ENCODE data around the gene ENHO. TPM values are rescaled to one million over a fixed set of nuclear protein-coding genes. Genes with fewer than 3 reads are reported as not detected.
"Not testable (repeated sequence)": the region's sequence is repeated elsewhere in the genome, so short reads cannot be mapped to it uniquely, and the experiment has no call there.

Gene ENHO
- total RNA-seq, 2 donors from 2014 or later: 0.56 to 0.60 TPM

DNA sequence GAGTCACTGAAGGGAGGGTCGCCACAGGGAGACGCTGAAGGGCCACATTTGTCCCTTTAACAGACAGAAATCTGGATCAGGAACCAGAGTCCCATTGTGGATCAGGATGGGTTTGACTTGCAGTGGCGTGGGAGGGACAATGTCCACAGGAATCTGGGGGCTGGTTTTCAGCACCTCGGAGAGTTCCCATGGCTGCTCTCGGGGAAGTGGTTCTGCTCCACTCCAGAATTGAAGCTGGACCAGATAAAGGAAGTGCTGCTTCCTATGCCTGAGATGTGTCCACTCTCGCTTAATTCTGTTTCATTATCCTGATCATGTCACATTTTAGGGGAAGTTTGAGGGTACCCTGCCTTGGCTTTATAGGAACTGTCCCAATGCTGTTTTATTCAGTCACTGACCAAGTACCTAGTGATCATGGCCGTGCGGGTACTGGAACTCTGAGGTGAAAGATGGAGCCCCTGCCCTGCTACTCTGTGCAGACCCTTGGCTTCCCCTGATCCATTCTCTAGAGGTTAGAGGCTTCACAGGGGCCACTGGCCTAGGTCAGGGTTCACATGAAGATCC is 28.7 kb downstream of the ENHO start:
- intact Hi-C loops (cut with DNase I): no loop called here
- ATAC-seq (peak; percentile 72 to 73), DNase-seq (peak; percentile 65)

DNA sequence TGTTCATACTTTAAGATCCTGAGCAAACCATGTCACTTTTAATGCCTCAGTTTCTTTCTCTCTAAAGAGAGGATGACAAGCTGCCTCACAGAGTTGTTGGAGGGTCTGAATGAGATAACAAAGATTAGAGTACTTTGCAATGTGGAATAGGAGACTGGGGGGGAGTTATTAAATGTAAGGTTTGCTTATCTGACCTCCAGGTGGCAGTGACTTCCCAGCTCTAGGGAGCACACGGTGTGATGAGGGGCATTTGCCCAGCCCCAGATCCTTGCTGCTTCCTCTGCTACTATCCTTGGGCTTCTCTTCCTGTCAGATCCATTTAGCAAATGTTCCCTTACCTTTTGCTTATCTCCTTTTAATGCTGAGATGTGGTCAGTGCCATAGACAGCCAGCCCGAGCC is 30.7 kb downstream of the ENHO start:
- no peak for DNase-seq
- intact Hi-C loops (cut with DNase I): no loop called here
- ATAC-seq: no peak

DNA sequence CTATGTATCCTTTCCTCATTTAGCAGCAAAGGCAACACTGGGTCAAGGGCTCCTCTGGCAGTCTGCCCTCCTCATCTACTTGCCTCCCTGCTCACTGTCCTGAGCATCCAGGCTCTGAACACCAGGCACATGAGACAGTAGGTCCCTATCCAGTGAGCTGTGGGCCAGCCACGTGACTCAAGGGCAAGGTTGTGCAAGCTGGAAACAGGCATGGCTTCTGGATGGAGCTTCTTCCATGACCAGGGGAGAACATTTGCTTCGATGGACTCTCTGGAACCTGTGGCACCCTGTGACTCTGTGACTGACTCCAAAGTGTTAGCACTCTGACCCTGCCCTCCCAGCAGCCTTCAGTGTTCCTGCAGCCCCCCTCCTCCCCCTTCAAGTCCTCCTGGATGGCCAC is 31.2 kb downstream of the ENHO start:
- ATAC-seq: no peak
- intact Hi-C loops (cut with DNase I): no loop called here
- DNase-seq: no peak

DNA sequence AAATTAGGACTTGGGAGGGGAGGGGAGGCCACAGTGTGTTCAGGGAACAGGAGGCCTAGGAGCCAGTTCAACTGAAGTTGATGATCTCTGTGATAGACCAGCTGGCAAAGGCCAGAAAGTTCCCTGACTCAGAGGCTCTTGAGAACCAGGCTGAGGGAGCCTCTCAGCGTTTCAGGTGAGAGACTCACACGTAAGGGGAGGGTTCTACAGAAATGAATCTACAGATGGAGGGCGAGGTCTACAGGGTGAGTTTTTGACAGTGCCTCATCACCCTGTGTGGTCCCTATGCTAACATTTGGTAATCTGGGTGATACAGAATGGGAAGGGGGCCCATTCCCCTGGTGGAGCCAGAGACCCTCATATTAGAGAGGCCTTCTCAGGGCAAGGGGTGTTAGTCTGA is 32.0 kb downstream of the ENHO start:
- ATAC-seq: no peak
- no peak for DNase-seq
- intact Hi-C loops (cut with DNase I): no loop called here

DNA sequence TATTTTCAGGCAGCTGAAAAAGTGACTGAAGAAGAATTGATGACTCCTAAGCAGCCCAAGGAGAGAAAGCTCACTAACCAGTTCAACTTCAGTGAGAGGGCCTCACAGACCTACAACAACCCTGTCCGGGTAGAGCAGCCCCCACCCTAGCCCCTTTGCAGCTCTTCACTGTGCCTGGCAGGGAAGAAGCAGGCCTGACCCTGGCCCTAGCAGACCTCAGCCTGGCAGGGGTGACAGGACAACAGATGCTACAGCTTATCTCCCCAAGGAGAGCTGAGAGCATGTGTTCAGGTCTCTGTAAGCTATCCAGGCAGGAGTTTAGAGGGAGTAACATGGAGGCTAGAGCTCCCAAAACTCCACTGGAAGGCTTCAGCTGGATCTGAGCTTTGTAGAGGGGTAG is 32.4 kb downstream of the ENHO start:
- DNase-seq: no peak
- no peak for ATAC-seq
- intact Hi-C loops (cut with DNase I): no loop called here

DNA sequence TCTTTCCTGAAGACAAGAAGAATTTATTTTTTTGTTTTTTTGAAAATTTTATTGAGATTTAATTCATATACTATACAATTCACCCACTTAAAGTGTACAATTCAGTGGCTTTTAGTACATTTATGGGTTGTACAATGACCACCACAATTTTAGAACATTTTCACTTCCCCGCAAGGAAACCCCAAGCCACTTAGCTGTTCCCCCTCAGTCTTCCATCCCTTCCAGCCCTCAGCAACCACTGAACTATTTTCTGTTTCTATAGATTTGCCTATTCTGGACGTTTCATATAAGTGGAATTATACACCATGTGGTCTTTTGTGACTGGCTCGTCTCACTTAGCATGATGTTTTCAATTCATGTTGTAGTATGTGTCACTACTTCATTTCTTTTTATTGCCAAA is 36.2 kb downstream of the ENHO start:
- DNase-seq: no peak
- intact Hi-C loops (cut with DNase I): no loop called here
- ATAC-seq: no peak

DNA sequence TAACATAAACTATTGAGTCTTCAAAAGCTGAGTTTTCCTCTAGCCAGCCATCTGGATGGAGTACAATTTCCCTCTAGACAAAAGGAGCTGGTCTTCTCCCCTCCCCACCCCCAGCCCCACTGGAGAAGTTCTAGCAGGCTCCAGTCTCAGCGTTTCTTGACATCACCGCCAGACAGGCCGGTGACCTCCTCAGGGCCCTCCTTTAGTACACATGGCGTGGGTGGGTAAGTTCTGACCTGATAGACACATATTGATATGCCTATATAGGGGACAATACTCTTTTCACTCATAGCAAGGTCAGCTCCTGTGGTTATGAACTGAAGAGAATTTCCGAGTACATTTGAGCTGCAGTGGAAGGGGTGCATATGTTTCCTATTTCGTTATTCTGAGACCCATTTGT is 37.0 kb downstream of the ENHO start:
- ATAC-seq (no peak), DNase-seq (no peak)
- intact Hi-C loops (cut with DNase I): no loop called here

DNA sequence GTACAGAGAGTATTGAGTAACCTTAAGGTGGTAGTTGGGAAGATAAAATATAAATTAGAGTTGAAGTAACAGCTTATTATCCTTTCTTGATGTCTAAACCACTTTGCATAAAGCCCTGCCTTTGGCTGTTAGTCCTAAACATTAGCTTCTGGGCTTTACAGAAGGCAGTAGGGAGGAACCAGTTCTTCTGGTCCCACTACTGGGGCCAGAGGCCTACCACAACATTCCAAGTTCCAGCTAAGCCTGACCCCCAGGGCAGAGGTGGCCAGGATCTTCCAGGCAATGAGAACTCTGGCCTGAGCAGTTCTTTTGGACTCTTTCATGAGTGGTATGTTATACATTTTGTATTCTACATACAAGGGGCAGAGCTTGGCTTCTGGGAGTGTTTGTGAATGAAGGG is 38.1 kb downstream of the ENHO start:
- intact Hi-C loops (cut with DNase I): no loop called here

DNA sequence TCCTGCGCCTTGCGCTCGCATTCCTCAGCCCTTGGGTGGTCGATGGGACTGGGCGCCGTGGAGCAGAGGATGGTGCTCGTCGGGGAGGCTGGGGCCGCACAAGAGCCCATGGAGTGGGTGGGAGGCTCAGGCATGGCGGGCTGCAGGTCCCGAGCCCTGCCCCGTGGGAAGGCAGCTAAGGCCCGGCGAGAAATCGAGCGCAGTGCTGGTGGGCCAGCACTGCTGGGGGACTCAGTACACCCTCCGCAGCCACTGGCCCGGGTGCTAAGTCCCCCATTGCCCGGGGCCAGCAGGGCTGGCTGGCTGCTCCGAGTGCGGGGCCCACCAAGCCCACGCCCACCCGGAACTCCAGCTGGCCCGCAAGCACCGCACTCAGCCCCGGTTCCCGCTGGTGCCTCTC is 40.0 kb downstream of the ENHO start:
- ATAC-seq; intact Hi-C loops (cut with DNase I); DNase-seq: not testable (repeated sequence)

More for the DNA sequence above, 38.1 kb downstream of the ENHO start:
- ATAC-seq (no peak), DNase-seq (no peak)

DNA sequence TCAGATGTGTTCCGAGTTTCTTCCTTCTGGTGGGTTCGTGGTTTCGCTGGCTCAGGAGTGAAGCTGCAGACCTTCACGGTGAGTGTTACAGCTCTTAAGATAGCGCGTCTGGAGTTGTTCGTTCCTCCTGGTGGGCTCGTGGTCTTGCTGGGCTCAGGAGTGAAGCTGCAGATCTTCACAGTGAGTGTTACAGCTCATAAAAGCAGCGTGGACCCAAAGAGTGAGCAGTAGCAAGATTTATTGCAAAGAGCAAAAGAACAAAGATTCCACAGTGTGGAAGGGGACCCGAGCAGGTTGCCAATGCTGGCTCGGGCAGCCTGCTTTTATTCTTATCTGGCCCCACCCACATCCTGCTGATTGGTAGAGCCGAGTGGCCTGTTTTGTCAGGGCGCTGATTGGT is 41.2 kb downstream of the ENHO start:
- ATAC-seq, DNase-seq: not testable (repeated sequence)

DNA sequence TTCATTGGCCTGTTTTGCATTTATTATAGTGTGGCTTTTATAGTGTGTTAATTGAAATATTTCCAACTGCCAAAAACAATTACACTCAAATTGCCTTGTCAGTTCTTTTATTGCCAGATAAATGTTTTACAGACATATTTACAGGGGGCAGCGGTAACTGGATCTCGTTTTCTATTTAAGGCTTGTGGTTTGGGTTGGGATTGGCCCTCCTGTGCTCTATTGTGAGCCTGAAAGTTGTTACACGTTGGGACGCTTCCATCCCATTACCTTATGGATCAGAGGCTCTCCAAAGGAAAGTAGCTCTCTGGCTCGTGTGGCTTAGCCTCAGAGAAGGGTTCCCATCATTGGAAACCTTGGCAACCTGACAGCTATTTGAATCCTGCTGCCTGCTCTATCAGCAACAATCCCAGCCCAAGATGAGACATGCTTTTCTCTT is 43.3 kb downstream of the ENHO start:
- ATAC-seq (no peak), DNase-seq (no peak)
- intact Hi-C loops (cut with DNase I): no loop called here

More for the DNA sequence above, 41.2 kb downstream of the ENHO start:
- intact Hi-C loops (cut with DNase I): not testable (repeated sequence)

DNA sequence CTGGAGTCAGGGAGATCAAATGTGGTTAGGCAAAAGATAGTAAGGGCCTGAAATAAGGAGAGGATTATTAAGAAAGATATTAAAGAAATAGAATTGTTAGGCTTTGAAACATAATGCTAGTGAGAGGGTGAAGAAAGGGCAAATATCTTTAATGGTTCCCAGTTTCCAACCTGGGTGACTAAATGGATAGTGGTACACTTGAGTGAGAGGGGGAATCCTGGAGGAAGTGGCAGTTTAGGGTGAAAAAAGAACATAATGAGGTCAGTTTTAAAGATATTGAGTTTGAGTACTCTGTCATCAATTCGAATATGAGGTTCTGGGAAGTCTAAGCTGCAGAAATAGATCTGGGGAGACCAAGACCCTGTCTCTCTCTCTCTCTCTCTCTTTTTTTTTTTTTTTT is 45.2 kb downstream of the ENHO start:
- intact Hi-C loops (cut with DNase I): no loop called here
- ATAC-seq: no peak
- DNase-seq: no peak

DNA sequence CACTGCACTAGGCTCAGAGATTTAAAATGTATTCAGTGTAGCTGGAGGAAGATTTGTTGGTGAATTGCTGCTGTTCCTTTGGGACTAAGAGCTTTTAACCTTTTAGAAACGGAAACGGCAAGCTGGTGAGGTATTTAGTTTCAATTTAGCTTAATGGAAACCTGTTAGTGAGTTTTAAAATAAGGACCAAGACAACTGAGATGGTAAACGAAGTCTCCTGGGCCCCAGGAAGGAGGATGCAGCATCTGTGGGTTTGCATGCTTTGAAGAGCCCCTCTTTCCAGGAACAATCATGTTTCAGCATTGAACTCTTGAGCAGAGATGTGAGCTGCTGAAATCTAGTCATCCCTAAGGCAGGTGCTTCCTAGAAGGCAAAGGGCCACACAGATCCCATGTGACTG is 47.7 kb downstream of the ENHO start:
- ATAC-seq: no peak
- intact Hi-C loops (cut with DNase I): no loop called here
- DNase-seq: no peak

Other genes with a start within 250 kb of the ENHO start
- under 1 TPM; 0.34 to 0.59 TPM for gene KIF24, start 193.7 kb downstream of the ENHO start, total RNA-seq
- 10 to 100 TPM; 15.8 to 22.4 TPM for gene NUDT2, start 193.4 kb downstream of the ENHO start, total RNA-seq
- gene MYORG, start 146.1 kb downstream of the ENHO start, total RNA-seq: 1 to 10 TPM; 5.5 to 6.0 TPM
- 10 to 100 TPM; 22.7 to 27.9 TPM for gene FAM219A, start 64.4 kb downstream of the ENHO start, total RNA-seq
- under 1 TPM in 1 of 2 donors, not detected in 1; 0.29 TPM for gene DNAI1, start 64.2 kb downstream of the ENHO start, total RNA-seq
- gene CNTFR, start 66.7 kb upstream of the ENHO start, total RNA-seq: 10 to 100 TPM; 21.3 to 45.3 TPM
- 10 to 100 TPM; 20.8 to 27.8 TPM for gene RPP25L, start 89.1 kb upstream of the ENHO start, total RNA-seq
- 100 to 1,000 TPM in 1 of 2 donors, 10 to 100 TPM in 1; 93.6 to 109 TPM for gene DCTN3, start 97.5 kb upstream of the ENHO start, total RNA-seq
- not detected for gene ARID3C, start 106.1 kb upstream of the ENHO start, total RNA-seq
- gene SIGMAR1, start 114.8 kb upstream of the ENHO start, total RNA-seq: 10 to 100 TPM; 31.8 to 33.3 TPM
- gene GALT, start 123.7 kb upstream of the ENHO start, total RNA-seq: 10 to 100 TPM; 36.9 to 37.9 TPM
- gene IL11RA, start 129.2 kb upstream of the ENHO start, total RNA-seq: 10 to 100 TPM; 38.3 to 51.0 TPM
- gene CCL27, start 139.7 kb upstream of the ENHO start, total RNA-seq: not detected
- gene CCL19, start 168.3 kb upstream of the ENHO start, total RNA-seq: 10 to 100 TPM in 1 of 2 donors, 1 to 10 TPM in 1; 8.0 to 13.4 TPM
- 10 to 100 TPM; 19.0 to 65.3 TPM for gene CCL21, start 187.1 kb upstream of the ENHO start, total RNA-seq

Data from left cardiac atrium (tissue), 4 donors.